OCI-LY1 (cell line): ENCODE measurements around the gene WDR20.

Source experiments
- CTCF ChIP-seq: fragments of 200-600 bp; sonication (generic), shearing (Covaris generic); IDR thresholded peaks from 2 replicates; pipeline ENCODE4 v1.5.1; 2017; ENCODE audit warnings: mild to moderate bottlenecking, antibody characterized with exemption, low read length, moderate library complexity, mixed read lengths
- EZH2 ChIP-seq: fragments of 200-600 bp; sonication (generic), shearing (Covaris generic); IDR thresholded peaks from 2 replicates; pipeline ENCODE4 v1.8.0; 2017; ENCODE audit warnings: borderline replicate concordance, mixed run types, mild to moderate bottlenecking, antibody characterized with exemption, low read length, moderate library complexity, mixed read lengths

- TF ChIP-seq CTCF (no peak), EZH2 (no peak)
These were observed 40.7 kb downstream of the WDR20 start for GRCh38 chr14:102180248-102180998.
